Stromal cell of bone marrow (primary cell): Measurements from ENCODE around the gene LIPT2.

Experiments used
- DNase-seq: peaks from one replicate; pipeline ENCODE4 v3.0.0-alpha.2; 2012; ENCODE audit warnings: low read depth

The LIPT2 gene

GRCh38 chr11:74494916-74495315 lies 1.4 kb upstream of the LIPT2 start:
- no peak for DNase-seq

GRCh38 chr11:74493791-74494630 lies 487 bp upstream of the LIPT2 start:
- no peak for DNase-seq

- DNase-seq = no peak
Observed at GRCh38 chr11:74492084-74492483, 1.4 kb downstream of the LIPT2 start.

GRCh38 chr11:74490941-74491340 lies 2.6 kb downstream of the LIPT2 start:
- DNase-seq = no peak

GRCh38 chr11:74487875-74488274 lies 5.6 kb downstream of the LIPT2 start:
- DNase-seq = no peak

DNA sequence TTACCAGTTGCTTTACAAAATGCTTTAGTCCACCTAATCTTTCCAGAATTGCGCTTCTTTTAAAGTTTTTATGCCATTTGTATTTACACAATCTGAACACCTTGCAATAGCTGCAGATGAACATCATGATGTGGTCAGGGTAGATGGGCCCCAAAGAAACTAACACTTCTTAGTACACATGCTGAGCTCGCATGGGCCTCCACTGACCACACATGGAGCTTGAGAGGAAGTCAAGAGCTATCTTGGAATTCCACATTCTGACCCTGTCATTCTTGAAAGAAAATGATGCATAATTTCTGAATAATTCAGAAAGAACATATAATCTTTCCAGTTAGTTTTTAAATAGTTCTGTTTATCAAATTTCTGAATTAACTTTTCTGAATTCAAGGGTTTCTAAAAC lies 7.7 kb downstream of the LIPT2 start:
- DNase-seq = no peak

- DNase-seq = no peak
Observed at GRCh38 chr11:74480688-74481417, 12.7 kb downstream of the LIPT2 start.

- no peak for DNase-seq
Observed at GRCh38 chr11:74479732-74480123, 13.8 kb downstream of the LIPT2 start.

GRCh38 chr11:74478877-74479731 lies 14.4 kb downstream of the LIPT2 start:
- no peak for DNase-seq

- DNase-seq = no peak
Observed at GRCh38 chr11:74476536-74476935, 17.0 kb downstream of the LIPT2 start.

DNA sequence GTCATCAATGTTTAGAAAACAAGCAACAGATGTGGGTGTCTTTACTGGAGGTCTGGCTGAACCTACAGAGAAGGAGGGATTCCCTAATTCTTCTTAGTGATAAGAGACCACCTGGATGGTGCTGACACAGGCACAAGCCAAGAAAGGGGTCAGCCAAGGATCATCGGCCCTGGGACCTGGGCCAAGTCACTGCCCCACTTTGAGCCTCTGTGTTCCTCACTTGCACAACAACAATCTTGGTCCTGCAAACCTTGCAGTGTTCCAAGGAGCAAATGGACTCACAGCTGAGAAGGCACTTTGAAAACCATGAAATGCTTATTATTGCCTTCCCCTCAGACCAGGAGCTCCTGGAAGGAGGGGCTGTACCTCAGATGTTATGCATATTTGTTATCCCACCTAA lies 19.2 kb downstream of the LIPT2 start:
- DNase-seq = no peak

- DNase-seq = no peak
Observed at GRCh38 chr11:74473382-74474173, 19.9 kb downstream of the LIPT2 start.

GRCh38 chr11:74471668-74472429 lies 21.7 kb downstream of the LIPT2 start:
- DNase-seq = no peak

DNA sequence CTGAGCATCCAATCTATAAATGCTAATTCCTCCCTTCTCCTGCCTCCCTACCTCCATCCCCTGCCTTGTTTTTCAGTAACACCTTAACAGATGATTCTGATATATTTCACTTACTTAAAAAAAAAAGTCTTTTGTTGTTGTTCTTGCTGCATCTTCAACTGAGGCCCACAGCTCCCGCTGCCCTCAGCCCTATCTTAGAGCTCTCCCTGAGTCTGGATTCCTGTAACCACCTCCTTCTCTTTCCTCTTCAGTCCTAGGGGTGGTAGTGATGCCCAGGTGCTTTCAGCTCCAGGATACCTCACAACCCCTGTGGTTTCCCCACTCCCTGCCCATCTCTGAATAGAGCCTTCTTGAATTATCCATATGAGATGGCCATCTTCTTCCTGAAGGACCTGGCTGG lies 22.5 kb downstream of the LIPT2 start:
- DNase-seq = no peak

- no peak for DNase-seq
Observed at GRCh38 chr11:74470526-74470925, 23.0 kb downstream of the LIPT2 start.

DNA sequence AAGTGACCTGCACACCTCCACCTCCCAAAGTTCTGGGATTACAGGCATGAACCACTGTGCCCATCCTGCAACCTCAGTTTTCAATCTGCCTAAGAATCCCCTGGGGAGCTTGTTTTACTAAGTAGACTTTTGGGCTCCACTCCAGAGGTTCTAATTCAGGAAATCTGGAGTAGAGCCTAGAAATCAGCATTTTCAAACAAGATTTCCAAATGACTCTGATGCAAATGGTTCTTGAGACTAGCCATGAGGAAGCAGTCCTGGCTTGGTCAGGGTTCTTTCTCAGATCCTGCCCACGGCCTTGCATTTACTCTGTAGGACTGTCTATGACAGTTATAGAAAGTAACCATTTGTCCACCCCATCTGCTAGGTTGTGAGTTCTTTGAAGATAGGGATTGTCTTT lies 24.6 kb downstream of the LIPT2 start:
- DNase-seq = no peak

DNA sequence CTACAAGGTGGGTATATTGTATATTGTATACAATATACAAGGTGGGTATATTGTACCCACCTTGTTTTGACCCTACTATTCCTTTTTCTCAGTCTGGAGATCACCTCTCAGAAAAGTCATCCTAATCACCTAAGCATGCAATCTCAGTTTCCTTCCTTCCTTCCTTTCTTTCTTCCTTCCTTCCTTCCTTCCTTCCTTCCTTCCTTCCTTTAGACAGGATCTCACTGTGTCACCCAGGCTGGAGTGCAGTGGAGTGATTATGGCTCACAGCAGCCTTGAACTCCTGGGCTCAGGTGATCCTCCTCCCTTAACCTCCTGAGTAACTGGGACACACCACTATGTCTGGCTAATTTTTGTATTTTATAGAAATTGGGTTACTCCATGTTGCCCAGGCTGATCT lies 25.0 kb downstream of the LIPT2 start:
- no peak for DNase-seq

GRCh38 chr11:74468058-74468457 lies 25.5 kb downstream of the LIPT2 start:
- DNase-seq = no peak

GRCh38 chr11:74466916-74467885 lies 26.3 kb downstream of the LIPT2 start, which contains the start of gene KCNE3:
KCNE3 (minus strand) TSS chr11:74467549; CDS start chr11:74457563, 9,986 bp downstream.
- DNase-seq = no peak

DNA sequence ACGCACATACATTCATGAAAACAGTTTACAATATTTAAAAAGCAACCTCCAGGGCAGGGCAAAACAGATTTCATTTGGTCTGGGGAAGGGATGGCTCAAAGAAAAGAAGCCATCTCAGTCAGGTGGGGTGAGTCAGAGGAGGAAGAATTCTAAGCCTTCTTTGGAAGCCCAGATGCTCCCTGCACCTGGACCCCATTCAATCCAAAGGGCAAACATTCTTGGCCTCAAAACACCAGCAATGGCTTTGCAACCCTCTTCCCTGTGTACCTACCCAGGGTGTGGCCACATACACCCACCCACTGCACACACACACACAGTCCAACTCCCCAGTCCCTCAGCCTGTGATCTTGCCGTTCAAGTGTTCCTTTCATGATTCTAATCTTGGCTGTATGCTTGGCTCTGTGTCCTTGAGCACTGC lies 28.2 kb downstream of the LIPT2 start:
- no peak for DNase-seq
